HEK293 (cell line): ENCODE data around the gene SETD4.

ENCODE experiments used
- CTCF ChIA-PET: fragments of 350-600 bp; formaldehyde crosslinking; extraction: SDS; loops from one replicate; lab custom pipeline; 2021; ENCODE audit warnings: antibody characterized with exemption; lab: Yijun Ruan, JAX
- POLR2A ChIA-PET: fragments of 300-600 bp; formaldehyde crosslinking; extraction: SDS; loops from one replicate; lab custom pipeline; 2020; ENCODE audit warnings: antibody characterized with exemption, inconsistent platforms; lab: Yijun Ruan, JAX
- H3K27ac ChIP-seq: fragments of 200-500 bp; sonication (Bioruptor generic); 2 replicates; pipeline ENCODE4 v1.5.1; 2014; ENCODE audit warnings: low read depth, low read length, control low read depth, inconsistent platforms; ENCODE audit errors: extremely low read depth
- H3K36me3 ChIP-seq, 2 experiments: fragments of 200-500 bp in 1 of 2; sonication (Bioruptor generic) in 1 of 2; 1 replicate in 1 of 2; 2 replicates in 1 of 2; pipeline ENCODE4 v1.5.1; 2014 to 2017; ENCODE audit warnings: inconsistent platforms in 2 of 2, low read length in 2 of 2; ENCODE audit not compliant: control insufficient read depth in 2 of 2, insufficient read depth in 1 of 2
- H3K4me1 ChIP-seq: fragments of 200-500 bp; sonication (Bioruptor generic); 2 replicates; pipeline ENCODE4 v1.5.1; 2014; ENCODE audit warnings: mild to moderate bottlenecking, low read length, inconsistent platforms; ENCODE audit not compliant: control insufficient read depth, insufficient read depth
- H3K4me3 ChIP-seq: 2 replicates; pipeline ENCODE4 v1.5.1; 2011; ENCODE audit warnings: low read depth, mild to moderate bottlenecking, control low read depth, low read length, moderate library complexity
- H3K9me3 ChIP-seq: fragments of 200-500 bp; sonication (Bioruptor generic); 2 replicates; pipeline ENCODE4 v1.5.1; 2014; ENCODE audit warnings: low read depth, low read length, inconsistent platforms; ENCODE audit not compliant: control insufficient read depth, insufficient read depth
- GFI1B ChIP-seq: fragments of 450-650 bp; formaldehyde crosslinking; IDR thresholded peaks from 2 replicates; pipeline ENCODE4 v1.5.1; 2016; ENCODE audit warnings: missing biosample characterization, missing genetic modification characterization
- KLF7 ChIP-seq: fragments of 450-650 bp; formaldehyde crosslinking; IDR thresholded peaks from 2 replicates; pipeline ENCODE4 v1.5.1; 2016; ENCODE audit warnings: missing biosample characterization, missing genetic modification characterization, borderline replicate concordance
- SETDB1 ChIP-seq: IDR thresholded peaks from one replicate; pipeline ENCODE4 v1.6.1; 2017; ENCODE audit warnings: mild to moderate bottlenecking, low read length, moderate library complexity, mixed read lengths; ENCODE audit not compliant: insufficient read length
- TRIM28 ChIP-seq: IDR thresholded peaks from 2 replicates; pipeline ENCODE4 v1.6.1; 2011; ENCODE audit warnings: low read length, control low read depth, borderline replicate concordance
- YY2 ChIP-seq: fragments of 450-650 bp; formaldehyde crosslinking; IDR thresholded peaks from 2 replicates; pipeline ENCODE4 v1.5.1; 2016; ENCODE audit warnings: missing biosample characterization, missing genetic modification characterization
- ZBTB1 ChIP-seq: fragments of 450-650 bp; formaldehyde crosslinking; IDR thresholded peaks from 2 replicates; pipeline ENCODE4 v1.5.1; 2016; ENCODE audit warnings: missing biosample characterization, missing genetic modification characterization
- ZFP41 ChIP-seq: fragments of 450-650 bp; formaldehyde crosslinking; IDR thresholded peaks from 2 replicates; pipeline ENCODE4 v1.5.1; 2016; ENCODE audit warnings: missing biosample characterization, missing genetic modification characterization, borderline replicate concordance
- ZNF112 ChIP-seq: fragments of 450-650 bp; formaldehyde crosslinking; IDR thresholded peaks from 2 replicates; pipeline ENCODE4 v1.5.0; 2017; ENCODE audit warnings: missing biosample characterization, missing genetic modification characterization
- ZNF184 ChIP-seq: fragments of 450-650 bp; IDR thresholded peaks from 2 replicates; pipeline ENCODE4 v1.5.1; 2018; ENCODE audit warnings: missing biosample characterization, mild to moderate bottlenecking, missing genetic modification characterization
- ZNF202 ChIP-seq: fragments of 450-650 bp; formaldehyde crosslinking; IDR thresholded peaks from 2 replicates; pipeline ENCODE4 v1.5.1; 2016; ENCODE audit warnings: missing biosample characterization, missing genetic modification characterization, borderline replicate concordance
- ZNF221 ChIP-seq: fragments of 450-650 bp; formaldehyde crosslinking; IDR thresholded peaks from 2 replicates; pipeline ENCODE4 v1.5.1; 2017; ENCODE audit warnings: missing biosample characterization, missing genetic modification characterization, borderline replicate concordance
- ZNF354C ChIP-seq: fragments of 450-650 bp; formaldehyde crosslinking; IDR thresholded peaks from 2 replicates; pipeline ENCODE4 v1.5.1; 2016; ENCODE audit warnings: missing biosample characterization, missing genetic modification characterization, low read depth, borderline replicate concordance
- ZNF530 ChIP-seq: fragments of 450-650 bp; formaldehyde crosslinking; IDR thresholded peaks from 2 replicates; pipeline ENCODE4 v1.5.1; 2016; ENCODE audit warnings: low read depth, missing biosample characterization, missing genetic modification characterization
- ZNF558 ChIP-seq: fragments of 450-650 bp; formaldehyde crosslinking; IDR thresholded peaks from 2 replicates; pipeline ENCODE4 v1.5.1; 2016; ENCODE audit warnings: missing biosample characterization, missing genetic modification characterization
- ZNF837 ChIP-seq: fragments of 450-650 bp; formaldehyde crosslinking; IDR thresholded peaks from 2 replicates; pipeline ENCODE4 v1.5.1; 2016; ENCODE audit warnings: missing biosample characterization, missing genetic modification characterization
- TF ChIP-seq, protein P1 (sequence below): fragments of 450-650 bp; formaldehyde crosslinking; conservative IDR thresholded peaks from 2 replicates; pipeline ENCODE4 v1.5.1; 2016; ENCODE audit warnings: low read depth, missing biosample characterization, missing genetic modification characterization
- TF ChIP-seq, protein P2 (sequence below): fragments of 450-650 bp; formaldehyde crosslinking; optimal IDR thresholded peaks from 2 replicates; pipeline ENCODE3; 2016; ENCODE audit warnings: missing biosample characterization, mild to moderate bottlenecking, missing genetic modification characterization
- TF ChIP-seq, protein P3 (sequence below): fragments of 450-650 bp; formaldehyde crosslinking; conservative IDR thresholded peaks from 2 replicates; pipeline ENCODE4 v1.5.1; 2016; ENCODE audit warnings: low read depth, missing biosample characterization, missing genetic modification characterization
- TF ChIP-seq, protein P4 (sequence below): fragments of 450-650 bp; formaldehyde crosslinking; IDR thresholded peaks from 2 replicates; pipeline ENCODE4 v1.5.1; 2016; ENCODE audit warnings: missing biosample characterization, missing genetic modification characterization
- TF ChIP-seq, protein P5 (sequence below): fragments of 450-650 bp; formaldehyde crosslinking; IDR thresholded peaks from 2 replicates; pipeline ENCODE4 v1.5.1; 2016; ENCODE audit warnings: missing biosample characterization, missing genetic modification characterization, borderline replicate concordance

SETD4 gene

DNA sequence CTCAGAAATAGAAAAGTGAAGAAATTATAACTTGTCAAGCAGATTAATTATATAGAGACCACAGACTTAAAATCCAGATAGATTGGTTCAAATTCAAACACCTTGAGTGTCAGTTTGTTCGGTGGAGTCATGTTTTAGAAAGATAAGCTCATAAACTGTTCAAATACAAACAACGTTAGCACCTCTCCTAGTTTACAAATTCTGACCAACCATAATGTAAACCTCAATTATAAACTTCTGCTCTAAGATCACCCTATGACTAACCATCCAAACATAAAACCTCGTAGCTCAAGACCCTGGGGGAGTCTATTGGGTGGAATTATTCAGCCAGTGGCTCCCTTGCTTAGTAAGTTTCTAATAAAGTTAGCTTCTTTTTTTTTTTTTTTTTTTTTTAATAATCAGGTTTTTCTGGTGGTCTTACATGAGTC, 21.9 kb upstream of the SETD4 start:
- no peaks in the 10 kb centered on the region for H3K9me3 ChIP-seq
- ChIA-PET CTCF (interaction anchor here (0.6 to 1.0 kb wide), 2 partner anchors 43 to 185 kb away, joined by 3 read pairs; no protein-coding TSS in a partner anchor), POLR2A (interaction anchor here (2.2 kb wide), 1 partner anchor 12 kb away, joined by 11 read pairs; the partner anchor contains the start of gene CBR1)
- no peak overlapping the region for H3K27ac ChIP-seq
- TF ChIP-seq ZNF184, result 0 out of 2 replicates have a peak, but pooled peaks have one; percentile 8
- TF ChIP-seq ZNF112 (tag by site-specific recombination), result no peak
- no peaks in the 10 kb centered on the region for H3K4me1 ChIP-seq
- no peaks in the 10 kb centered on the region for H3K36me3 ChIP-seq
- H3K4me3 ChIP-seq, result no peak overlapping the region

DNA sequence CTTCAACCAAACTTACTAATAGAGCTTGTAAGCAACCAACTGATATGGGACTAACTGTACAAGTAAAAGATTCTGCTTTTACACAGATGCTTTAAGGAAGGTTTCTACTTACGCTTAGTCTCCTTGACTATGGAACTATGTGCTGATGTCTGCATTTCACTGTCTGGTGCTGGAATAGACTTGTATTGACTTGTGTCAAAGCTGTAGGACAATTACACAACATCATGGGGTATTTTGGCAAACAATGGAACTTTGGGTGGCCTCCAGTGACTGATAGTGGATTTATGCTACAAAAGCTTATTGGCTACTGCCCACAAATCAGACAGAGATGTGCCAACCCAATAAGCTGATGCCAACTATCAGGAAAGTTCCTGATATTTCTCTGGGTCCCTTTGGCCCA, 20.1 kb upstream of the SETD4 start:
- H3K4me3 ChIP-seq, result no peak overlapping the region
- ChIA-PET CTCF (interaction anchor here (0.6 to 1.5 kb wide), 3 partner anchors 25 to 52 kb away, joined by 4 read pairs; no protein-coding TSS in a partner anchor), POLR2A (interaction anchor here (0.7 kb wide), 1 partner anchor 47 kb away, joined by 5 read pairs; no protein-coding TSS in a partner anchor)
- no peaks in the 10 kb centered on the region for H3K9me3 ChIP-seq
- TF ChIP-seq, protein P1, sequence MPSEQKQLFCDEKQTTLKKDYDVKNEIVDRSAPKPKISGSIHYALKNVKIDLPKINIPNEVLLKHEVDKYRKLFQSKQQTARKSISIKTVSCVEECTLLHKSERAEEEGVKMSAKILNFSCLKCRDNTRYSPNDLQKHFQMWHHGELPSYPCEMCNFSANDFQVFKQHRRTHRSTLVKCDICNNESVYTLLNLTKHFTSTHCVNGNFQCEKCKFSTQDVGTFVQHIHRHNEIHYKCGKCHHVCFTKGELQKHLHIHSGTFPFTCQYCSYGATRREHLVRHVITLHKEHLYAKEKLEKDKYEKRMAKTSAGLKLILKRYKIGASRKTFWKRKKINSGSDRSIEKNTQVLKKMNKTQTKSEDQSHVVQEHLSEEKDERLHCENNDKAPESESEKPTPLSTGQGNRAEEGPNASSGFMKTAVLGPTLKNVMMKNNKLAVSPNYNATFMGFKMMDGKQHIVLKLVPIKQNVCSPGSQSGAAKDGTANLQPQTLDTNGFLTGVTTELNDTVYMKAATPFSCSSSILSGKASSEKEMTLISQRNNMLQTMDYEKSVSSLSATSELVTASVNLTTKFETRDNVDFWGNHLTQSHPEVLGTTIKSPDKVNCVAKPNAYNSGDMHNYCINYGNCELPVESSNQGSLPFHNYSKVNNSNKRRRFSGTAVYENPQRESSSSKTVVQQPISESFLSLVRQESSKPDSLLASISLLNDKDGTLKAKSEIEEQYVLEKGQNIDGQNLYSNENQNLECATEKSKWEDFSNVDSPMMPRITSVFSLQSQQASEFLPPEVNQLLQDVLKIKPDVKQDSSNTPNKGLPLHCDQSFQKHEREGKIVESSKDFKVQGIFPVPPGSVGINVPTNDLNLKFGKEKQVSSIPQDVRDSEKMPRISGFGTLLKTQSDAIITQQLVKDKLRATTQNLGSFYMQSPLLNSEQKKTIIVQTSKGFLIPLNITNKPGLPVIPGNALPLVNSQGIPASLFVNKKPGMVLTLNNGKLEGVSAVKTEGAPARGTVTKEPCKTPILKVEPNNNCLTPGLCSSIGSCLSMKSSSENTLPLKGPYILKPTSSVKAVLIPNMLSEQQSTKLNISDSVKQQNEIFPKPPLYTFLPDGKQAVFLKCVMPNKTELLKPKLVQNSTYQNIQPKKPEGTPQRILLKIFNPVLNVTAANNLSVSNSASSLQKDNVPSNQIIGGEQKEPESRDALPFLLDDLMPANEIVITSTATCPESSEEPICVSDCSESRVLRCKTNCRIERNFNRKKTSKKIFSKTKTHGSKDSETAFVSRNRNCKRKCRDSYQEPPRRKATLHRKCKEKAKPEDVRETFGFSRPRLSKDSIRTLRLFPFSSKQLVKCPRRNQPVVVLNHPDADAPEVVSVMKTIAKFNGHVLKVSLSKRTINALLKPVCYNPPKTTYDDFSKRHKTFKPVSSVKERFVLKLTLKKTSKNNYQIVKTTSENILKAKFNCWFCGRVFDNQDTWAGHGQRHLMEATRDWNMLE (tag by site-specific recombination), result no peak
- no peak for TF ChIP-seq ZNF558 (tag by site-specific recombination)
- no peak for TF ChIP-seq ZNF530 (tag by site-specific recombination)
- TF ChIP-seq, protein P2, sequence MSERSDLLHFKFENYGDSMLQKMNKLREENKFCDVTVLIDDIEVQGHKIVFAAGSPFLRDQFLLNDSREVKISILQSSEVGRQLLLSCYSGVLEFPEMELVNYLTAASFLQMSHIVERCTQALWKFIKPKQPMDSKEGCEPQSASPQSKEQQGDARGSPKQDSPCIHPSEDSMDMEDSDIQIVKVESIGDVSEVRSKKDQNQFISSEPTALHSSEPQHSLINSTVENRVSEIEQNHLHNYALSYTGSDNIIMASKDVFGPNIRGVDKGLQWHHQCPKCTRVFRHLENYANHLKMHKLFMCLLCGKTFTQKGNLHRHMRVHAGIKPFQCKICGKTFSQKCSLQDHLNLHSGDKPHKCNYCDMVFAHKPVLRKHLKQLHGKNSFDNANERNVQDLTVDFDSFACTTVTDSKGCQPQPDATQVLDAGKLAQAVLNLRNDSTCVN (tag by site-specific recombination), result no peak
- TF ChIP-seq, protein P3, sequence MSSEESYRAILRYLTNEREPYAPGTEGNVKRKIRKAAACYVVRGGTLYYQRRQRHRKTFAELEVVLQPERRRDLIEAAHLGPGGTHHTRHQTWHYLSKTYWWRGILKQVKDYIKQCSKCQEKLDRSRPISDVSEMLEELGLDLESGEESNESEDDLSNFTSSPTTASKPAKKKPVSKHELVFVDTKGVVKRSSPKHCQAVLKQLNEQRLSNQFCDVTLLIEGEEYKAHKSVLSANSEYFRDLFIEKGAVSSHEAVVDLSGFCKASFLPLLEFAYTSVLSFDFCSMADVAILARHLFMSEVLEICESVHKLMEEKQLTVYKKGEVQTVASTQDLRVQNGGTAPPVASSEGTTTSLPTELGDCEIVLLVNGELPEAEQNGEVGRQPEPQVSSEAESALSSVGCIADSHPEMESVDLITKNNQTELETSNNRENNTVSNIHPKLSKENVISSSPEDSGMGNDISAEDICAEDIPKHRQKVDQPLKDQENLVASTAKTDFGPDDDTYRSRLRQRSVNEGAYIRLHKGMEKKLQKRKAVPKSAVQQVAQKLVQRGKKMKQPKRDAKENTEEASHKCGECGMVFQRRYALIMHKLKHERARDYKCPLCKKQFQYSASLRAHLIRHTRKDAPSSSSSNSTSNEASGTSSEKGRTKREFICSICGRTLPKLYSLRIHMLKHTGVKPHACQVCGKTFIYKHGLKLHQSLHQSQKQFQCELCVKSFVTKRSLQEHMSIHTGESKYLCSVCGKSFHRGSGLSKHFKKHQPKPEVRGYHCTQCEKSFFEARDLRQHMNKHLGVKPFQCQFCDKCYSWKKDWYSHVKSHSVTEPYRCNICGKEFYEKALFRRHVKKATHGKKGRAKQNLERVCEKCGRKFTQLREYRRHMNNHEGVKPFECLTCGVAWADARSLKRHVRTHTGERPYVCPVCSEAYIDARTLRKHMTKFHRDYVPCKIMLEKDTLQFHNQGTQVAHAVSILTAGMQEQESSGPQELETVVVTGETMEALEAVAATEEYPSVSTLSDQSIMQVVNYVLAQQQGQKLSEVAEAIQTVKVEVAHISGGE, result no peak
- no peak for TF ChIP-seq ZNF837
- no peak for TF ChIP-seq YY2 (tag by site-specific recombination)
- TF ChIP-seq, protein P4, sequence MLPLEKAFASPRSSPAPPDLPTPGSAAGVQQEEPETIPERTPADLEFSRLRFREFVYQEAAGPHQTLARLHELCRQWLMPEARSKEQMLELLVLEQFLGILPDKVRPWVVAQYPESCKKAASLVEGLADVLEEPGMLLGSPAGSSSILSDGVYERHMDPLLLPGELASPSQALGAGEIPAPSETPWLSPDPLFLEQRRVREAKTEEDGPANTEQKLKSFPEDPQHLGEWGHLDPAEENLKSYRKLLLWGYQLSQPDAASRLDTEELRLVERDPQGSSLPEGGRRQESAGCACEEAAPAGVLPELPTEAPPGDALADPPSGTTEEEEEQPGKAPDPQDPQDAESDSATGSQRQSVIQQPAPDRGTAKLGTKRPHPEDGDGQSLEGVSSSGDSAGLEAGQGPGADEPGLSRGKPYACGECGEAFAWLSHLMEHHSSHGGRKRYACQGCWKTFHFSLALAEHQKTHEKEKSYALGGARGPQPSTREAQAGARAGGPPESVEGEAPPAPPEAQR (tag by site-specific recombination), result no peak
- TF ChIP-seq, protein P5, sequence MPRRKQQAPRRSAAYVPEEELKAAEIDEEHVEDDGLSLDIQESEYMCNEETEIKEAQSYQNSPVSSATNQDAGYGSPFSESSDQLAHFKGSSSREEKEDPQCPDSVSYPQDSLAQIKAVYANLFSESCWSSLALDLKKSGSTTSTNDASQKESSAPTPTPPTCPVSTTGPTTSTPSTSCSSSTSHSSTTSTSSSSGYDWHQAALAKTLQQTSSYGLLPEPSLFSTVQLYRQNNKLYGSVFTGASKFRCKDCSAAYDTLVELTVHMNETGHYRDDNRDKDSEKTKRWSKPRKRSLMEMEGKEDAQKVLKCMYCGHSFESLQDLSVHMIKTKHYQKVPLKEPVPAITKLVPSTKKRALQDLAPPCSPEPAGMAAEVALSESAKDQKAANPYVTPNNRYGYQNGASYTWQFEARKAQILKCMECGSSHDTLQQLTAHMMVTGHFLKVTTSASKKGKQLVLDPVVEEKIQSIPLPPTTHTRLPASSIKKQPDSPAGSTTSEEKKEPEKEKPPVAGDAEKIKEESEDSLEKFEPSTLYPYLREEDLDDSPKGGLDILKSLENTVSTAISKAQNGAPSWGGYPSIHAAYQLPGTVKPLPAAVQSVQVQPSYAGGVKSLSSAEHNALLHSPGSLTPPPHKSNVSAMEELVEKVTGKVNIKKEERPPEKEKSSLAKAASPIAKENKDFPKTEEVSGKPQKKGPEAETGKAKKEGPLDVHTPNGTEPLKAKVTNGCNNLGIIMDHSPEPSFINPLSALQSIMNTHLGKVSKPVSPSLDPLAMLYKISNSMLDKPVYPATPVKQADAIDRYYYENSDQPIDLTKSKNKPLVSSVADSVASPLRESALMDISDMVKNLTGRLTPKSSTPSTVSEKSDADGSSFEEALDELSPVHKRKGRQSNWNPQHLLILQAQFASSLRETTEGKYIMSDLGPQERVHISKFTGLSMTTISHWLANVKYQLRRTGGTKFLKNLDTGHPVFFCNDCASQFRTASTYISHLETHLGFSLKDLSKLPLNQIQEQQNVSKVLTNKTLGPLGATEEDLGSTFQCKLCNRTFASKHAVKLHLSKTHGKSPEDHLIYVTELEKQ (tag by site-specific recombination), result no peak
- TF ChIP-seq ZNF354C, result no peak
- TF ChIP-seq ZBTB1, result no peak
- no peak for TF ChIP-seq GFI1B
- no peak for TF ChIP-seq KLF7 (tag by site-specific recombination)
- TF ChIP-seq SETDB1, result no peak
- no peak for TF ChIP-seq ZNF221
- no peak for TF ChIP-seq TRIM28
- TF ChIP-seq ZFP41 (tag by site-specific recombination), result no peak
- TF ChIP-seq ZNF202 (tag by site-specific recombination), result no peak
- no peak overlapping the region for H3K27ac ChIP-seq
- H3K4me1 ChIP-seq, result no peaks in the 10 kb centered on the region
- H3K36me3 ChIP-seq, result no peaks in the 10 kb centered on the region
